ENCODE measurements around the gene OSBPL6. TPM values are rescaled to one million over a fixed set of nuclear protein-coding genes. Genes with fewer than 3 reads are reported as not detected.

Gene OSBPL6
- total RNA-seq, 1 experiment from 2014 or later: 2.3 TPM

DNA sequence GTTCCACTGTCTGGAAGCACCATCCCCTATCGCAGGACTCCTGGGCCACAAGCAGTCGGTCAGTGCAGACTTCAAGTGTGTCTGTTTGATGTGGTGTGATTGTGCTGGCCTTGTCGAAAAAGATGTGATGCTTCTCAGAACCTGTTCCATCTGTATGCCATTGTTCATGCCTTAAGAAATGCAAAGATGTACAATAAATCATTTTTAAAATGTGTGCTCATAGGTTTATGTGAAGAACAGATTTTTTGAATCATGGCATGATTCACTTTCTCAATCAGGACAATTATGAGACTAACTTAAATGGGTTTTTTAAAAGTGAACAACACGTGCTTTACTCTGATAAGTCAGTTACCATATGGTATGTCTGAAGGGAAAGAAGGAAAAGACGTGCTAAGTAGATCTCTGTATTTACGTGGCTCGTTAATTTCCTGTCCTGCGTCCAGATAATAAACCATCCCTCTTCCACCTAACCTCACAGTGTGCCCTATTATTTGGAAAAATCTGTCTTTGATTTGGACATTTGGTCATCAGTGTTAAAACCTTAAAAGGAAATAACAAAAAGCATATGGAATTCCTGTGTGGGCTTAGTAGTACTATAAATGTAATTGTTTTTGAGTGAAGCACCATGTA, 201.7 kb downstream of the OSBPL6 start:
- Mint-ChIP-seq H3K9me3 (ENCODE audit: low read depth, unreplicated experiment) (no peaks in the 10 kb centered on the region), H3K4me3 (ENCODE audit: low read depth, unreplicated experiment) (no peak overlapping the region), H3K27me3 (ENCODE audit: unreplicated experiment) (no peaks in the 10 kb centered on the region), H3K4me1 (ENCODE audit: low read depth, unreplicated experiment) (no peaks in the 10 kb centered on the region), H3K27ac (ENCODE audit: unreplicated experiment) (no peak overlapping the region), H3K36me3 (ENCODE audit: insufficient read depth, unreplicated experiment) (no peaks in the 10 kb centered on the region)
- TF ChIP-seq, protein P1, sequence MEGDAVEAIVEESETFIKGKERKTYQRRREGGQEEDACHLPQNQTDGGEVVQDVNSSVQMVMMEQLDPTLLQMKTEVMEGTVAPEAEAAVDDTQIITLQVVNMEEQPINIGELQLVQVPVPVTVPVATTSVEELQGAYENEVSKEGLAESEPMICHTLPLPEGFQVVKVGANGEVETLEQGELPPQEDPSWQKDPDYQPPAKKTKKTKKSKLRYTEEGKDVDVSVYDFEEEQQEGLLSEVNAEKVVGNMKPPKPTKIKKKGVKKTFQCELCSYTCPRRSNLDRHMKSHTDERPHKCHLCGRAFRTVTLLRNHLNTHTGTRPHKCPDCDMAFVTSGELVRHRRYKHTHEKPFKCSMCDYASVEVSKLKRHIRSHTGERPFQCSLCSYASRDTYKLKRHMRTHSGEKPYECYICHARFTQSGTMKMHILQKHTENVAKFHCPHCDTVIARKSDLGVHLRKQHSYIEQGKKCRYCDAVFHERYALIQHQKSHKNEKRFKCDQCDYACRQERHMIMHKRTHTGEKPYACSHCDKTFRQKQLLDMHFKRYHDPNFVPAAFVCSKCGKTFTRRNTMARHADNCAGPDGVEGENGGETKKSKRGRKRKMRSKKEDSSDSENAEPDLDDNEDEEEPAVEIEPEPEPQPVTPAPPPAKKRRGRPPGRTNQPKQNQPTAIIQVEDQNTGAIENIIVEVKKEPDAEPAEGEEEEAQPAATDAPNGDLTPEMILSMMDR (IDR thresholded peaks at IDR 0.05; ENCODE audit: unreplicated experiment): no peak
- CTCF ChIA-PET: interaction anchor here (1.5 kb wide), 2 partner anchors 17 to 19 kb away, joined by 3 read pairs; no protein-coding TSS in a partner anchor
- no TSS peak for BruUV-seq (replicated peaks)
- DNase-seq: no peak
- intact Hi-C loops (cut with micrococcal nuclease; ENCODE audit: unreplicated experiment): loop anchor here (2.0 to 5.0 kb wide), 2 partner anchors 19 to 284 kb away; partner anchors contain the start of gene RBM45

DNA sequence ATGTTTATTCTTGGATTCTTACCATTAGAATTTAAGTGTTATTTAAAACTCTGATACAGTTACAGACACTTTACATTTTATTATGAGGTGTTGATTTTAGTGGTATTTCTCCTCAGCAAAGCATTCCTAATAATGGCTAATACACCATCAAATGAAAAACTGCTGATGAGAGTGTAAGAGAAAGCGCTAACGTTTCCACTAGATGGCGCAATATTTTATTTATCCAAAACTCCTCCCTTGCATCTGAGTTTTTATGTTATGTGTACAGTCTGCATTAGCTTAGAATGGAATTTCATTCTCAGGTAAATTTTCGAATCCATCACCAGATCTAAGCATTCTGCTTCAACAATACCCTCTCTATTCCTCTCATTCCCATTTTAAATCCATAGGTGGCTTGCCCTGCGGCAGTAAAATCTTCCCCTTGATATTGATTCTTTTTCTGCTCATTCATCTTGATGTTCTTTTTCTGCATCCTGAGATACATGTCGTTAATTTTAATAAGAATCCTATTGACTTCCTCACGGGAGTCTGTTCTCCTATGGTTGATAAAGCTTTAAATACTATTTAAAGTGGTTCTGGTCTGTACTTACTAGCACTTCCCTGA, 202.8 kb downstream of the OSBPL6 start:
- H3K27ac Mint-ChIP-seq (ENCODE audit: unreplicated experiment): no peak overlapping the region
- CTCF ChIA-PET: interaction anchor here (1.5 kb wide), 2 partner anchors 16 to 18 kb away, joined by 3 read pairs; no protein-coding TSS in a partner anchor
- intact Hi-C loops (cut with micrococcal nuclease; ENCODE audit: unreplicated experiment): loop anchor here (2.0 to 5.0 kb wide), 2 partner anchors 18 to 285 kb away; partner anchors contain the start of gene RBM45
- no peak overlapping the region for H3K4me3 Mint-ChIP-seq (ENCODE audit: low read depth, unreplicated experiment)
- peak; percentile 11 for DNase-seq
- H3K4me1 Mint-ChIP-seq (ENCODE audit: low read depth, unreplicated experiment): no peaks in the 10 kb centered on the region
- no TSS peak for BruUV-seq (replicated peaks)
- H3K9me3 Mint-ChIP-seq (ENCODE audit: low read depth, unreplicated experiment): no peaks in the 10 kb centered on the region
- no peaks in the 10 kb centered on the region for H3K27me3 Mint-ChIP-seq (ENCODE audit: unreplicated experiment)
- H3K36me3 Mint-ChIP-seq (ENCODE audit: insufficient read depth, unreplicated experiment): no peaks in the 10 kb centered on the region
- TF ChIP-seq, protein P1 (IDR thresholded peaks at IDR 0.05; ENCODE audit: unreplicated experiment): peak; percentile 34

DNA sequence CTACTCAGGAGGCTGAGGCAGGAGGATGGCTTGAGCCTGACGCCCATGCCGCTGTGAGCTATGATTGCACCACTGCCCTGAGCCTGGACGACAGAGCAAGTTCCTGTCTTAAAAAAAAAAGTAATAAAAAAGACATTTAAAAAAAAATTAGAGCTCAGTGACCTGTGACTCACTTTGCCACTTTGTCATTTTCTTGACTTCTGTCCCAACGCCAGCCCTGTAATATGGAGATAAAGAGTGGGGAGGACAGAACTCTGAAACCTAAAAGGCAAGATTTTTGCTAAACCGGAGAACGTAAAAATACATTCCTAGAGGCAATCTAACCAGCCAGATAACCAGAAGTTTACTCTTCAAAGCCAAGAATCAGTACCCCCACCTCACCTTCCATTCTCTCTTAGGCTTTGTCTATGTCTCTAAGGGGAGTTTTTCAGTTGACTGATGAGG, 207.7 kb downstream of the OSBPL6 start:
- no TSS peak for BruUV-seq (replicated peaks)
- Mint-ChIP-seq H3K9me3 (ENCODE audit: low read depth, unreplicated experiment) (no peaks in the 10 kb centered on the region), H3K36me3 (ENCODE audit: insufficient read depth, unreplicated experiment) (no peaks in the 10 kb centered on the region), H3K27me3 (ENCODE audit: unreplicated experiment) (no peaks in the 10 kb centered on the region), H3K4me3 (ENCODE audit: low read depth, unreplicated experiment) (no peak overlapping the region), H3K27ac (ENCODE audit: unreplicated experiment) (no peak overlapping the region), H3K4me1 (ENCODE audit: low read depth, unreplicated experiment) (no peaks in the 10 kb centered on the region)
- CTCF ChIA-PET: interaction anchor here (0.6 to 1.4 kb wide), 2 partner anchors 13 to 401 kb away, joined by 3 to 4 read pairs; no protein-coding TSS in a partner anchor
- no peak for DNase-seq
- intact Hi-C loops (cut with micrococcal nuclease; ENCODE audit: unreplicated experiment): no loop called here
- TF ChIP-seq, protein P1 (IDR thresholded peaks at IDR 0.05; ENCODE audit: unreplicated experiment): no peak

DNA sequence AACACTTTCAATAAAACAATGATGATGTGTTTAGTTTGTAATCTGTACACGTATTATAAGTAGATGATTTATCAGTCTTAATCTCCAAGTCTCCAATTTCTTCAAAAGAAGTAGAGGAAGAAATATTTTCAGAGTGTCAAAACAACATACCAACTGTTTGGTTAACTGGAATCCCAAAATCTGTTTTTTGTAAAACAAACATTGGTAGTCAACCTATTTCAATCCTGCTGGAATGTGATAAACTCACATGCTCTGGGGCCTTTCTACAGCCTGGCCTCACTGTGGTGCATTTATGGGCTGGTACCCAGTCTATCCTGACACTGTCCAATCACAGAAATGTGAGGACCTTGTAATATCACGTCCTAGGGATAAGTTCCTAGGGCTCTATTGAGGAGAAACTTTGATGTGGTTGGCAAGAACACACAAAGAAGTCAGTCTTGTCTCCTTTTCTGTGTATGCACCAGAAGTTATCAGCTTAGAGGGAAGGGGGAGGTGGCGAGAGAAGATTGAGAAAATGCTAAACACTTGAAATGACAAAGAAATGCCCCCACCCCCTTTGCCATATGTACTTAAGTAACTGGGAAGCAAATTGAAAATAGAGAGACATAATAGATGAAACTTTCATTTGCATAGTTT, 209.5 kb downstream of the OSBPL6 start:
- CTCF ChIA-PET: no interaction called here
- no TSS peak for BruUV-seq (replicated peaks)

More for the DNA sequence above, 209.5 kb downstream of the OSBPL6 start:
- H3K27me3 Mint-ChIP-seq (ENCODE audit: unreplicated experiment): no peaks in the 10 kb centered on the region
- TF ChIP-seq, protein P1 (IDR thresholded peaks at IDR 0.05; ENCODE audit: unreplicated experiment): no peak
- no peak for DNase-seq
- H3K4me3 Mint-ChIP-seq (ENCODE audit: low read depth, unreplicated experiment): no peak overlapping the region
- no peaks in the 10 kb centered on the region for H3K4me1 Mint-ChIP-seq (ENCODE audit: low read depth, unreplicated experiment)
- no peaks in the 10 kb centered on the region for H3K36me3 Mint-ChIP-seq (ENCODE audit: insufficient read depth, unreplicated experiment)
- H3K9me3 Mint-ChIP-seq (ENCODE audit: low read depth, unreplicated experiment): no peaks in the 10 kb centered on the region
- intact Hi-C loops (cut with micrococcal nuclease; ENCODE audit: unreplicated experiment): no loop called here
- H3K27ac Mint-ChIP-seq (ENCODE audit: unreplicated experiment): no peak overlapping the region

Measured in Calu3 (cell line).